ENCODE measurements around the gene MRPL55.

The MRPL55 gene

DNA sequence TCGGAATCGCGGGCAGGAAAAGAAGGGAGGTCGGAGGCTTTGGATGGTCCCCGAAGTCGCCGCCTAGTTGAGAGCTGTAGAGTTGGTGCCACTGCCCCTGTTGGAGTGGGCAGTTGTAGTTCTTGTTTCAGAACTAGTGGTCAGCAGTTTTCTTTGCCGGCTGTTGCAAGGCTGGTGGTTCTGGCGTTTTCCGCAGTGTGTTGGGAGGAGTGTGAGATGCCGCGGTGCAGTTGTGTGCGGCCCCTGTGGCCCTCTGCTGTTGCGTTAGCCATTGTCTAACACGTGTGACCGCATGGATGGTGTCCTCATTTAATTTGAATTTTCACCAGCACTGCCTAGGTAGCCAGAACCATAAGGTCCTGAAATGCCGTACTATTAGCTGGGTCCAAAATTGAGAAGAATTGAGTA is 25.2 kb downstream of the MRPL55 start:
- H3K4me3 ChIP-seq (ENCODE audit: low read length): peak overlapping the region; percentile 94; the same call in 1 of the 2 replicates
- WGBS (ENCODE audit: insufficient coverage, insufficient read length): no CpG with 5 or more reads among the region's 17 CpGs
- H3K9me3 ChIP-seq (ENCODE audit: control insufficient read depth, insufficient read depth, low read length): no peaks in the 10 kb centered on the region
- H3K27me3 ChIP-seq (ENCODE audit: control insufficient read depth, insufficient read depth, low read length): peaks cover 4% of the 10 kb centered on the region; the same call in 1 of the 2 replicates
- no peak for DNase-seq (ENCODE audit: low read depth, low spot score)
- H3K36me3 ChIP-seq (ENCODE audit: control insufficient read depth, insufficient read depth, low read length): 0 out of 2 replicates have a peak, but pooled peaks cover 4% of the 10 kb centered on the region
- no peak overlapping the region for H3K27ac ChIP-seq (ENCODE audit: low read length)
- H3K4me1 ChIP-seq (ENCODE audit: control insufficient read depth, insufficient read depth, low read length): peaks cover 5% of the 10 kb centered on the region; the same call in 1 of the 2 replicates

DNA sequence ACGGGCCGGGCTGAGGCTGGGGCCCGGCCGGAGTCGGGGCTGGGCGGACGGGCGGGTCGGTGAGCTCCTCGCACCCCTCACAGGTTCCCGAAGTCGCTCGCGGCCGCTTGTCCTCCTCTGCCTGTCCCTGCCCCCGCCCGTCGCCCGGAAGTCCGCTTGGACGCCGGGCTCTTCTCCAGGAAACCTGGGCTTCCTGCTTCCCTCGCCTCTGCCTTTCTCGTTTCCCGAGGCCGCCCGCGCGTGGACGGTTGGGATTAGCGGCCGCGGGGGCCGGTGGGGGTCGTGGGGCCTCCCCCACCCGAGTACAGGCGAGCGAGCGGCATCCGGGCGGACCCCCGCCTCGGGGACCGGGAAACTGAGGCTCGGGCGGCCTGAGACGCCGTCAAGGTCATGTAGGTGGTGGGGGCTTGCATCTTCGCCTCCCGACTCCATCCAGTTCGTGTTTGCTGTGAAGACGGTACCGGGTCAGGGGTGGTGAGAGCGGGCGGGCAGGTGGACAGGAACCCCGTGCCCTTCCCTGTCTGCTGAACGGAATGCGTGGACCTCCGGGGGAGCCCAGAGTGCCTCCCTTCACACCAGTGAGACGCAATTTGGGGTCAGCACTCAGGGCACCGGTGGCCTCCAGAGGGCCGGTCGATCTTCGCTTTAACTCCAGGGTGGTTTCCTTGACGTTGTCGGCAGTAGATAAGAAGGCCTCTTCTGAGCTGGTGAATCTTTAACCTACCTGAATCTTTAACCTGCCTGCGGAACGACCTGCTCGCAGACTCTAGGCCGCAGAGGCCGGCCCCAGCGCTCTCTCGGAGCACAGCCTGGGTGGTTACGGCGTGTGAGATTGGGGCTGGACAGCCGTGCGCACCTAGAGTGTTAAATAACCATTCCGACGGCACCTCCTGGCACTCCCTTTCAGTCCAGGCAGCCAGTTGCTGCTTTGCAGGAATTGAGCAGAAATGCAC is 25.9 kb downstream of the MRPL55 start:
- H3K36me3 ChIP-seq (ENCODE audit: control insufficient read depth, insufficient read depth, low read length): 0 out of 2 replicates have a peak, but pooled peaks cover 3% of the 10 kb centered on the region
- H3K27ac ChIP-seq (ENCODE audit: low read length): no peak overlapping the region
- H3K27me3 ChIP-seq (ENCODE audit: control insufficient read depth, insufficient read depth, low read length): peaks cover 4% of the 10 kb centered on the region; the same call in 1 of the 2 replicates
- H3K4me1 ChIP-seq (ENCODE audit: control insufficient read depth, insufficient read depth, low read length): peaks cover 5% of the 10 kb centered on the region; the same call in 1 of the 2 replicates
- no peaks in the 10 kb centered on the region for H3K9me3 ChIP-seq (ENCODE audit: control insufficient read depth, insufficient read depth, low read length)
- H3K4me3 ChIP-seq (ENCODE audit: low read length): peak overlapping the region; percentile 94
- no peak for DNase-seq (ENCODE audit: low read depth, low spot score)
- WGBS (ENCODE audit: insufficient coverage, insufficient read length): no CpG with 5 or more reads among the region's 79 CpGs

DNA sequence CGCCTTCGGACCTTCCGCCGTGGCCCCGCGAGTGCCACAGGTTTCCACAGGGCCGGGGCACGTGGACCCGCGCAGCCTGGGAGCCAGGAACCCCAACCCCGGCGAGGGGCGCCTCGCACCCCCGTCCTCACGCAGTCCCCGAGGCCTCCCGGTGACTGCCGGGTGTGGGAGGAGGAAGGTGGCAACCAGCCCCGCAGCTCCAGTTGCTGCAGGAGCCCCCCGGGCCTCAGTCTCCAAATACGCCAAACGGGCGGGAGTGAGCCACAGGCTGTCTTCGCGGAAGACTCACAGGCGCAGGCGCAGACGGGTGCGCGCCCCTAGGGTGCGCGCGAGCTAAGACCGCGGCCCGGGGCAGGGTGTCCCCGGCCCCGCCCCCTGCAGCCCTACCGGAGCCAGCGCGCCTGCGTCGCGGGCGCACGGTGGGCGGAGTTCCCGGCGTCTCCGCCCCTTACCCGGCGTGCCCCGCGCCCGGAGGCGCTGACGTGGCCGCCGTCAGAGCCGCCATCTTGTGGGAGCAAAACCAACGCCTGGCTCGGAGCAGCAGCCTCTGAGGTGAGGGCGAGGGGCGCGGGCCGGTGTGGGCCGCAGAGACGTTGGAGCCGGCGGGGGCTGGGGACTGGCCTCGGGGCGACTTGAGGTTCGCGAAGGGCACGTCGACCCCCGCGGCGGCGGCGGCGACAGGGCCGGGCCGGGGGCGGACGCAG is 26.7 kb downstream of the MRPL55 start, which contains the start of gene ARF1:
TSS of gene ARF1 (plus strand) at position 495 of the 704 bp plus-strand sequence. CDS start 14,407 bp downstream, outside the sequence.
- H3K4me3 ChIP-seq (ENCODE audit: low read length): peak within 1 kb of the TSS; percentile 94
- H3K27me3 ChIP-seq (ENCODE audit: control insufficient read depth, insufficient read depth, low read length): peaks cover 6% of the 10 kb centered on the region; the same call in 1 of the 2 replicates
- H3K27ac ChIP-seq (ENCODE audit: low read length): no peak within 1 kb of the TSS
- WGBS (ENCODE audit: insufficient coverage, insufficient read length): no CpG with 5 or more reads among the region's 87 CpGs
- no peaks in the 10 kb centered on the region for H3K36me3 ChIP-seq (ENCODE audit: control insufficient read depth, insufficient read depth, low read length)
- DNase-seq (ENCODE audit: low read depth, low spot score): no peak
- no peaks in the 10 kb centered on the region for H3K9me3 ChIP-seq (ENCODE audit: control insufficient read depth, insufficient read depth, low read length)
- peaks cover 5% of the 10 kb centered on the region; the same call in 1 of the 2 replicates for H3K4me1 ChIP-seq (ENCODE audit: control insufficient read depth, insufficient read depth, low read length)

DNA sequence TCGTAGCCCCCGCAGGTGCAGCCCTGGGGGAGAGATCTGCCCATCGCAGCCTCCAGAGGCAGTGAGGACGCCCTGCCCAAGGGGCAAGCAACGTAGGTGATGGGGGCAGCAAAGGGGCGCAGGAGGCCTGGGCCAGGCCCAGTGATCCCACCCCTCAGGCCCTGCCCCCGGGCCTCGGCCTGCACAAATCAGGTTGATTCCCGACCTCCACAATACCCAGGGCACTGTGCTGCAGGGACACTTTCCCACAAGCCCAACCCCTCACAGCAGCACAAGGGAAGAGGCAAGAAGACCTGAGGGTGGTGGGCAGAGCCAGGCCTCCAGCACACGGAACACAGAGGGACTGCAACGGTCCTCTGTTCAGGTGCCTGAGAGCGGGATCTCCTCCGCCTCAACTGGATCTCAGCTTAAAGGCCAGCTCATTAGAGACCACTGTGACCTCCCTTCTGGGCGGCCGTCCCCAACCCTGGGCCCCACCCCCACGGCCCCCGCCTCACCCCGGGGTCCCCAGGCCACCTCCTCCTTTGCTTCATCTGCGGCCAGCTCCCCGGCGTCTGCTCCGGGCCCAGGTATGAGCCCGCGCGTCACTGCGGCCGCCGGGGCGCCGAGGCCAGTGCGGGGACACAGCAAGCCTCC is 27.4 kb downstream of the MRPL55 start:
- Histone ChIP-seq H3K27me3 (ENCODE audit: control insufficient read depth, insufficient read depth, low read length) (peaks cover 7% of the 10 kb centered on the region; the same call in 1 of the 2 replicates), H3K36me3 (ENCODE audit: control insufficient read depth, insufficient read depth, low read length) (no peaks in the 10 kb centered on the region), H3K4me1 (ENCODE audit: control insufficient read depth, insufficient read depth, low read length) (peaks cover 5% of the 10 kb centered on the region; the same call in 1 of the 2 replicates), H3K27ac (ENCODE audit: low read length) (no peak overlapping the region), H3K4me3 (ENCODE audit: low read length) (peak overlapping the region; percentile 64; the same call in 1 of the 2 replicates), H3K9me3 (ENCODE audit: control insufficient read depth, insufficient read depth, low read length) (no peaks in the 10 kb centered on the region)
- DNase-seq (ENCODE audit: low read depth, low spot score): no peak
- WGBS (ENCODE audit: insufficient coverage, insufficient read length): no CpG with 5 or more reads among the region's 31 CpGs

DNA sequence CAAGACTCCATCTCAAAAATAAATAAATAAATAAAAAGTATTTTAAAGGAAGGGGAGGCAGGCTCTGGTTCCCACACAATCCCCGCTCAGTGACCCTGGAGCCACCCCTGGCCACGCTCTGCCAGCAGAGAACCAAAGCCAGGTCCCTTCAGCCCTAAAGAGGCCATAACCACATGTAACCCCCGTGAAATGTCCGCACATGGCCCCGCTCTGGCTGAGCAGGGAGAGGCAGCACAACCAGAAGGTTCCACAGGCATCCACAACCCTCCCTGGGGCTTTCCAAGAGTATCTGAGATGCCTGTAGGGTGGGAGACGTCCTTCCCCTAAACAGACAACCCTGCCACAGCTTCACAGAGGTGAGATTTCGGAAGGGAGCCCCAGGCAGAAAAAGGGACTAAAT is 28.0 kb downstream of the MRPL55 start:
- no peak for DNase-seq (ENCODE audit: low read depth, low spot score)
- Histone ChIP-seq H3K27ac (ENCODE audit: low read length) (no peak overlapping the region), H3K36me3 (ENCODE audit: control insufficient read depth, insufficient read depth, low read length) (no peaks in the 10 kb centered on the region), H3K4me1 (ENCODE audit: control insufficient read depth, insufficient read depth, low read length) (peaks cover 5% of the 10 kb centered on the region; the same call in 1 of the 2 replicates), H3K4me3 (ENCODE audit: low read length) (no peak overlapping the region), H3K9me3 (ENCODE audit: control insufficient read depth, insufficient read depth, low read length) (no peaks in the 10 kb centered on the region), H3K27me3 (ENCODE audit: control insufficient read depth, insufficient read depth, low read length) (peaks cover 9% of the 10 kb centered on the region)
- WGBS (ENCODE audit: insufficient coverage, insufficient read length): no CpG with 5 or more reads among the region's 7 CpGs

DNA sequence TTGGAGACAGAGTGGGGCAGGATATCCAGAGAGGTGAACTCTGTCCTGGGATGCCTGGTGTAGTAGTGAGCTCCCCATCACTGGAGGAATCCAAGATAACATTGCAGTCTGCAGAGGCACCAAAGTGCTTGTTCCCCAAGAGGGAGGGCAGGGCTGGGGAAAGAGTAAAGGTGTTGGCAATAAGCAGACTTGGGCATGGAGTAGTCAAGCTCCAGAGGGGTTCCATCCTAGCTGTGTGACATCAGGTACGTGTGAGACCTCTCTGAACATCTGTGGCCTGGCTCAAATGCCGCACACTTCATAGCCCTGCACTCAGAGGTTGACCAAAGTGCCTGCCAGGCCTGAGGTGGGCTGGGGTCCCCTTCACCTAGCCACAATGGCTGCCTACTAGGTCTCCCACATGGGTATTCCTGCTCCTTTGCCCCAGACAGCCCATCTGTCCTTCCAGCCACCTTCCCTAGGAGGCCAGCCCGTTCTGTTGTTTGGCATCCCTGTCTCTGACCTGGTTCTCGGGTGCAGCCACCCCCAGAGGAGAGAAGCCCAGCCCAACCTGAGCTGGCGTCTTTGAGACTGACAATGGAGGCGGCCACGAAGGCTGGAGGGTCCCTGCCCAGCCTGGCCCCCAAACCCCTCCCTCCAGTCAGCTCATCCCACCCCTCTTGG is 29.4 kb downstream of the MRPL55 start:
- H3K4me3 ChIP-seq (ENCODE audit: low read length): no peak overlapping the region
- H3K4me1 ChIP-seq (ENCODE audit: control insufficient read depth, insufficient read depth, low read length): peaks cover 5% of the 10 kb centered on the region; the same call in 1 of the 2 replicates
- no peak overlapping the region for H3K27ac ChIP-seq (ENCODE audit: low read length)
- no peaks in the 10 kb centered on the region for H3K36me3 ChIP-seq (ENCODE audit: control insufficient read depth, insufficient read depth, low read length)
- no peak for DNase-seq (ENCODE audit: low read depth, low spot score)
- no CpG with 5 or more reads among the region's 7 CpGs for WGBS (ENCODE audit: insufficient coverage, insufficient read length)
- H3K9me3 ChIP-seq (ENCODE audit: control insufficient read depth, insufficient read depth, low read length): no peaks in the 10 kb centered on the region
- H3K27me3 ChIP-seq (ENCODE audit: control insufficient read depth, insufficient read depth, low read length): peaks cover 15% of the 10 kb centered on the region

DNA sequence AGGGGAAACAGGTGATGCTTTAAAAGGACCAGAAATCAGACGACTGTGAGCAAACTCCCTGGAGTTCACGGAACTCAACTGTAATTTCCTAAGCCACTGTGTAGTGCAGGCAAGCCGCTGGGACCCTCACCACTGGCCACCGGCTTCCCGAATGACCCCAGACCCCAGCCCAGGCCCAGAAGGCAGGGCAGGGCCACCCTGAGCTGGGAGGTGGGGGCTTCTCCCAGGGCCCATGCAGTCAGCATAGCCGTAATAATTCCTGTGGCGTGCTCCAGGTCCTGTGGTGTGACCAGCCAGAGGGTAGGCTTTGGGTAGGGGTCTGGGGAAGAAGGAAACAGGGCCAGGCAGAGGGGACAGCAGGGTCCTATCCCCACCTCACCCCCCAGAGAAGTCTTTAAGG is 30.1 kb downstream of the MRPL55 start:
- Histone ChIP-seq H3K9me3 (ENCODE audit: control insufficient read depth, insufficient read depth, low read length) (no peaks in the 10 kb centered on the region), H3K4me1 (ENCODE audit: control insufficient read depth, insufficient read depth, low read length) (0 out of 2 replicates have a peak, but pooled peaks cover 4% of the 10 kb centered on the region), H3K4me3 (ENCODE audit: low read length) (no peak overlapping the region), H3K27ac (ENCODE audit: low read length) (no peak overlapping the region), H3K27me3 (ENCODE audit: control insufficient read depth, insufficient read depth, low read length) (peaks cover 17% of the 10 kb centered on the region), H3K36me3 (ENCODE audit: control insufficient read depth, insufficient read depth, low read length) (no peaks in the 10 kb centered on the region)
- no CpG with 5 or more reads among the region's 7 CpGs for WGBS (ENCODE audit: insufficient coverage, insufficient read length)
- DNase-seq (ENCODE audit: low read depth, low spot score): no peak

DNA sequence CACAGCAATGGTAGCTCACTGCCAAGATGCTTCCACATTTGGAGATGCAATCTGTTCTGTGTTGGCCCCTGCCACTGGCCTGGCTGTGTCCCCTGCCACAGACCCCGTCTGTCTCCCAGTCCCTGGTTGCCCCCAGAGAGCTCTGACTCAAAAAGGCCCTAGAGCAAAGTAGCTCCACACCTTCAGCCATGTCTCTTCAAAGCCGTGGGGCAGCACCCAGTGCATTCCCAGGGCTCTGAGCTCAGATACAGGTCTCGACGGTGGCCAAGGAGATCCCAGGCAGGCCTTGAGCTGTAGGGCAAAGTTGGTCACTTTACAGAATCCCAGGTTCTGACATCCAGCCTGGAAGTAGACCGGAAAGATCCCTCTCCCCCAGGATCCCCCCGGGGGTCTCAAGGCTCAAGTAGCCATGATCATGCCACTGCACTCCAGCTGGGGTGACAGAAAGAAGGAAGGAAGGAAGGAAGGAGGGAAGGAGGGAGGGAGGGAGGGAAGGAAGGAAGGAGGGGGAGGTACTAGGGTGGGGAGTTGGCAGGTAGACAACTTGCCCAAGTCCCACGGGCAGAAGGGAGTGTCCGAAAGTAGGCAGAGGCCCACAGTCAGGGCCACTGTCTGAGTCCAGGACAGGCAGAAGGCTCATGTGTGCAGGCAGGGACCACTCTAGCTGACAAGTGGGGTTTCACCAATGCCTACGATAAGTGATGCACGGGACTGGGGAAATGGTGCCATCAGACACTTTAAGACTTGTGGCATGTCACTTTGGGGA is 31.4 kb downstream of the MRPL55 start:
- peaks cover 23% of the 10 kb centered on the region for H3K27me3 ChIP-seq (ENCODE audit: control insufficient read depth, insufficient read depth, low read length)
- DNase-seq (ENCODE audit: low read depth, low spot score): no peak
- no peak overlapping the region for H3K4me3 ChIP-seq (ENCODE audit: low read length)
- WGBS (ENCODE audit: insufficient coverage, insufficient read length): no CpG with 5 or more reads among the region's 10 CpGs
- peaks cover 1% of the 10 kb centered on the region; the same call in 1 of the 2 replicates for H3K4me1 ChIP-seq (ENCODE audit: control insufficient read depth, insufficient read depth, low read length)
- H3K36me3 ChIP-seq (ENCODE audit: control insufficient read depth, insufficient read depth, low read length): no peaks in the 10 kb centered on the region; the same call in 1 of the 2 replicates
- no peak overlapping the region for H3K27ac ChIP-seq (ENCODE audit: low read length)
- no peaks in the 10 kb centered on the region for H3K9me3 ChIP-seq (ENCODE audit: control insufficient read depth, insufficient read depth, low read length)

DNA sequence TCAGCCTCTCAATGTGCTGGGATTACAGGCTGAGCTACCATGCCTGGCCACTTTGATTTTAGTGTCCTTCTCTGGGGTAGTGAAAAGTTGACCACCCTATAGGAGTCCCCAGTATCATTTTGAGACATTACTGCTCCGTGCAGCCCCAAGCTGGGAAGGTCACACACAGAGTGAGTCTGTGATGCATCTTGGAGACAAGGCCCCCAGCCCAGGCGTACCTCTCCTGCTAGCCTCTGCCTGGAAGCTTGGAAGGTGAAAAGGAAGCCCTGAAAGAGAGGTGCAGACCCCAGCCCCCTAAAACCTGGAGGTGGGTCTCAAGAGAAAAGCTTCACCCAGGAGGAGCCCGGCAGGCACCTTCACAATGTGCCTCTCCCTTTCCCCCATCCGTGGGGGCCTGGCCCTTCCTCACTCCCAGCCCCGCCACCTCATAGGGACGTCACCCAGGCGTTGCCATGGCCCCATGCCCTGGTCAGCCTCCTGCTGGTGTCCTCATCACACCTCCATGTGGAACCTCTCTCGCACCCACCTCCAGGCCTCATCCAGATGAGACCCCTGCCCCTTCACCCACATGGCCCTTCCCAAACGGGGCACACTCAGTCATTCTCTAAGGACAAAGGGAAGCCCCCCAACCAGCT is 32.2 kb downstream of the MRPL55 start:
- H3K9me3 ChIP-seq (ENCODE audit: control insufficient read depth, insufficient read depth, low read length): no peaks in the 10 kb centered on the region; the same call in 1 of the 2 replicates
- no peak for DNase-seq (ENCODE audit: low read depth, low spot score)
- H3K4me3 ChIP-seq (ENCODE audit: low read length): no peak overlapping the region
- H3K4me1 ChIP-seq (ENCODE audit: control insufficient read depth, insufficient read depth, low read length): peaks cover 1% of the 10 kb centered on the region; the same call in 1 of the 2 replicates
- no CpG with 5 or more reads among the region's 9 CpGs for whole genome bisulfite sequencing (ENCODE audit: insufficient coverage, insufficient read length)
- H3K27me3 ChIP-seq (ENCODE audit: control insufficient read depth, insufficient read depth, low read length): peaks cover 31% of the 10 kb centered on the region
- no peaks in the 10 kb centered on the region; the same call in 1 of the 2 replicates for H3K36me3 ChIP-seq (ENCODE audit: control insufficient read depth, insufficient read depth, low read length)
- no peak overlapping the region for H3K27ac ChIP-seq (ENCODE audit: low read length)
